HEK293 (cell line): Measurements from ENCODE around the gene VAV2.

ENCODE experiments used
- CTCF ChIP-seq: fragments of 450-650 bp; formaldehyde crosslinking; IDR thresholded peaks from 2 replicates; pipeline ENCODE4 v1.5.1; 2016; ENCODE audit warnings: missing biosample characterization, missing genetic modification characterization
- KLF16 ChIP-seq: fragments of 450-650 bp; formaldehyde crosslinking; IDR thresholded peaks from 2 replicates; pipeline ENCODE4 v1.5.1; 2017; ENCODE audit warnings: missing biosample characterization, missing genetic modification characterization
- MYNN ChIP-seq: fragments of 450-650 bp; formaldehyde crosslinking; IDR thresholded peaks from 2 replicates; pipeline ENCODE4 v1.5.1; 2016; ENCODE audit warnings: missing biosample characterization, missing genetic modification characterization, borderline replicate concordance
- RBAK ChIP-seq: fragments of 450-650 bp; formaldehyde crosslinking; IDR thresholded peaks from 2 replicates; pipeline ENCODE4 v1.5.1; 2016; ENCODE audit warnings: missing biosample characterization, missing genetic modification characterization
- SP2 ChIP-seq: fragments of 450-650 bp; formaldehyde crosslinking; IDR thresholded peaks from 2 replicates; pipeline ENCODE4 v1.5.1; 2016; ENCODE audit warnings: missing biosample characterization, missing genetic modification characterization
- YY2 ChIP-seq: fragments of 450-650 bp; formaldehyde crosslinking; IDR thresholded peaks from 2 replicates; pipeline ENCODE4 v1.5.1; 2016; ENCODE audit warnings: missing biosample characterization, missing genetic modification characterization
- ZNF274 ChIP-seq, 2 experiments: fragments of 200-500 bp in 1 of 2; fragments of 450-650 bp in 1 of 2; sonication (Bioruptor generic) in 1 of 2; formaldehyde crosslinking in 1 of 2; IDR thresholded peaks; 2 replicates each; pipeline versions ENCODE4 v1.5.1 to v1.6.1; 2014 to 2016; ENCODE audit warnings: borderline replicate concordance in 1 of 2, inconsistent platforms in 1 of 2, low read length in 1 of 2, missing biosample characterization in 1 of 2, missing genetic modification characterization in 1 of 2
- ZNF660 ChIP-seq: fragments of 450-650 bp; IDR thresholded peaks from 2 replicates; pipeline ENCODE4 v1.5.1; 2018; ENCODE audit warnings: missing biosample characterization, mild to moderate bottlenecking, missing genetic modification characterization
- ZNF837 ChIP-seq: fragments of 450-650 bp; formaldehyde crosslinking; IDR thresholded peaks from 2 replicates; pipeline ENCODE4 v1.5.1; 2016; ENCODE audit warnings: missing biosample characterization, missing genetic modification characterization
- ZSCAN5A ChIP-seq: fragments of 450-650 bp; formaldehyde crosslinking; IDR thresholded peaks from 2 replicates; pipeline ENCODE4 v1.5.1; 2016; ENCODE audit warnings: missing biosample characterization, missing genetic modification characterization
- TF ChIP-seq, protein P1 (sequence below): fragments of 450-650 bp; formaldehyde crosslinking; IDR thresholded peaks from 2 replicates; pipeline ENCODE4 v1.5.1; 2016; ENCODE audit warnings: missing biosample characterization, missing genetic modification characterization, borderline replicate concordance
- TF ChIP-seq, protein P2 (sequence below): fragments of 450-650 bp; formaldehyde crosslinking; IDR thresholded peaks from 2 replicates; pipeline ENCODE4 v1.5.1; 2017; ENCODE audit warnings: missing biosample characterization, mild to moderate bottlenecking, missing genetic modification characterization, moderate library complexity

DNA sequence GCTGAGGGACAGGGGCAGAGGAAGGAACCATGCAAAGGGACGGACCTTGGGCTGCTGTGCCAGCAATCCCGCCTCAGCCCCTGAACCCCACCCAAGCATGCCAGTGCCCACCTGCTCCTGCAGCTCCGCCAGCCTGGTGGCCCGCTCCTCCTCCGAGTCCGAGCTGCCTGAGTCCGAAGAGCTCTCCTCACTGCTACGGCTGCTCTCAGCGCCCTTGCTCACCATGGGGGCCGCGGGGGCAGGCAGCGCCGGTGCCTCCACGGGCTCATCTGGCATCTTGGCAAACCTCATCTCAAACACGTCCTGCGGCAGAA is 49.5 kb upstream of the VAV2 start:
- TF ChIP-seq ZNF660 (no peak), ZSCAN5A (tag by site-specific recombination) (no peak), ZNF837 (tag by site-specific recombination) (no peak), MYNN (no peak), SP2 (no peak), CTCF (tag by site-specific recombination) (no peak), KLF16 (tag by site-specific recombination) (no peak), RBAK (tag by site-specific recombination) (no peak), ZNF274 (IDR thresholded peaks at IDR 0.05; ENCODE audit: low read length) (no peak), ZNF274 (tag by site-specific recombination; IDR thresholded peaks at IDR 0.05; ENCODE audit: borderline replicate concordance) (no peak), YY2 (tag by site-specific recombination) (no peak)
- TF ChIP-seq, protein P1, sequence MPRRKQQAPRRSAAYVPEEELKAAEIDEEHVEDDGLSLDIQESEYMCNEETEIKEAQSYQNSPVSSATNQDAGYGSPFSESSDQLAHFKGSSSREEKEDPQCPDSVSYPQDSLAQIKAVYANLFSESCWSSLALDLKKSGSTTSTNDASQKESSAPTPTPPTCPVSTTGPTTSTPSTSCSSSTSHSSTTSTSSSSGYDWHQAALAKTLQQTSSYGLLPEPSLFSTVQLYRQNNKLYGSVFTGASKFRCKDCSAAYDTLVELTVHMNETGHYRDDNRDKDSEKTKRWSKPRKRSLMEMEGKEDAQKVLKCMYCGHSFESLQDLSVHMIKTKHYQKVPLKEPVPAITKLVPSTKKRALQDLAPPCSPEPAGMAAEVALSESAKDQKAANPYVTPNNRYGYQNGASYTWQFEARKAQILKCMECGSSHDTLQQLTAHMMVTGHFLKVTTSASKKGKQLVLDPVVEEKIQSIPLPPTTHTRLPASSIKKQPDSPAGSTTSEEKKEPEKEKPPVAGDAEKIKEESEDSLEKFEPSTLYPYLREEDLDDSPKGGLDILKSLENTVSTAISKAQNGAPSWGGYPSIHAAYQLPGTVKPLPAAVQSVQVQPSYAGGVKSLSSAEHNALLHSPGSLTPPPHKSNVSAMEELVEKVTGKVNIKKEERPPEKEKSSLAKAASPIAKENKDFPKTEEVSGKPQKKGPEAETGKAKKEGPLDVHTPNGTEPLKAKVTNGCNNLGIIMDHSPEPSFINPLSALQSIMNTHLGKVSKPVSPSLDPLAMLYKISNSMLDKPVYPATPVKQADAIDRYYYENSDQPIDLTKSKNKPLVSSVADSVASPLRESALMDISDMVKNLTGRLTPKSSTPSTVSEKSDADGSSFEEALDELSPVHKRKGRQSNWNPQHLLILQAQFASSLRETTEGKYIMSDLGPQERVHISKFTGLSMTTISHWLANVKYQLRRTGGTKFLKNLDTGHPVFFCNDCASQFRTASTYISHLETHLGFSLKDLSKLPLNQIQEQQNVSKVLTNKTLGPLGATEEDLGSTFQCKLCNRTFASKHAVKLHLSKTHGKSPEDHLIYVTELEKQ (tag by site-specific recombination), result no peak
- TF ChIP-seq, protein P2, sequence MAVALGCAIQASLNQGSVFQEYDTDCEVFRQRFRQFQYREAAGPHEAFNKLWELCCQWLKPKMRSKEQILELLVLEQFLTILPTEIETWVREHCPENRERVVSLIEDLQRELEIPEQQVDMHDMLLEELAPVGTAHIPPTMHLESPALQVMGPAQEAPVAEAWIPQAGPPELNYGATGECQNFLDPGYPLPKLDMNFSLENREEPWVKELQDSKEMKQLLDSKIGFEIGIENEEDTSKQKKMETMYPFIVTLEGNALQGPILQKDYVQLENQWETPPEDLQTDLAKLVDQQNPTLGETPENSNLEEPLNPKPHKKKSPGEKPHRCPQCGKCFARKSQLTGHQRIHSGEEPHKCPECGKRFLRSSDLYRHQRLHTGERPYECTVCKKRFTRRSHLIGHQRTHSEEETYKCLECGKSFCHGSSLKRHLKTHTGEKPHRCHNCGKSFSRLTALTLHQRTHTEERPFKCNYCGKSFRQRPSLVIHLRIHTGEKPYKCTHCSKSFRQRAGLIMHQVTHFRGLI, result no peak
